DOHH2 (cell line): ENCODE results near the gene VWA2.

ENCODE experiments used
- EZH2phosphoT487 ChIP-seq: fragments of 200-600 bp; sonication (generic); IDR thresholded peaks from 2 replicates; pipeline ENCODE4 v1.6.1; 2017; ENCODE audit warnings: borderline replicate concordance, mild to moderate bottlenecking, antibody characterized with exemption, low read length, moderate library complexity, mixed read lengths
- TF ChIP-seq, protein P1 (sequence below): fragments of 200-600 bp; sonication (generic); IDR thresholded peaks from one replicate; pipeline ENCODE4 v1.5.1; 2014; ENCODE audit warnings: antibody characterized with exemption, mild to moderate bottlenecking, low read depth, low read length; ENCODE audit not compliant: poor library complexity, severe bottlenecking

- TF ChIP-seq, protein P1, sequence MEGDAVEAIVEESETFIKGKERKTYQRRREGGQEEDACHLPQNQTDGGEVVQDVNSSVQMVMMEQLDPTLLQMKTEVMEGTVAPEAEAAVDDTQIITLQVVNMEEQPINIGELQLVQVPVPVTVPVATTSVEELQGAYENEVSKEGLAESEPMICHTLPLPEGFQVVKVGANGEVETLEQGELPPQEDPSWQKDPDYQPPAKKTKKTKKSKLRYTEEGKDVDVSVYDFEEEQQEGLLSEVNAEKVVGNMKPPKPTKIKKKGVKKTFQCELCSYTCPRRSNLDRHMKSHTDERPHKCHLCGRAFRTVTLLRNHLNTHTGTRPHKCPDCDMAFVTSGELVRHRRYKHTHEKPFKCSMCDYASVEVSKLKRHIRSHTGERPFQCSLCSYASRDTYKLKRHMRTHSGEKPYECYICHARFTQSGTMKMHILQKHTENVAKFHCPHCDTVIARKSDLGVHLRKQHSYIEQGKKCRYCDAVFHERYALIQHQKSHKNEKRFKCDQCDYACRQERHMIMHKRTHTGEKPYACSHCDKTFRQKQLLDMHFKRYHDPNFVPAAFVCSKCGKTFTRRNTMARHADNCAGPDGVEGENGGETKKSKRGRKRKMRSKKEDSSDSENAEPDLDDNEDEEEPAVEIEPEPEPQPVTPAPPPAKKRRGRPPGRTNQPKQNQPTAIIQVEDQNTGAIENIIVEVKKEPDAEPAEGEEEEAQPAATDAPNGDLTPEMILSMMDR, result no peak
- no peak for TF ChIP-seq EZH2phosphoT487
Measured at GRCh38 chr10:114256822-114257221, 17.8 kb downstream of the VWA2 start.
